A673 (cell line): ENCODE results near the gene MEPE. TPM values are rescaled to one million over a fixed set of nuclear protein-coding genes. Genes with fewer than 3 reads are reported as not detected.
A peak's percentile ranks its signal among the peaks of the same experiment; 100 is the strongest.

Source experiments
- BruUV-seq: library from RNA; stranded (reverse); fragments of 400-500 nt; replicated peaks from 2 replicates; lab custom pipeline; 2021; lab: Mats Ljungman, UMichigan
- CTCF ChIA-PET: fragments of 300-600 bp; sonication (Branson Sonifier 250); formaldehyde crosslinking; loops from one replicate; lab custom pipeline; 2022; ENCODE audit warnings: antibody characterized with exemption; lab: Charles Lee
- POLR2A ChIA-PET: fragments of 300-600 bp; sonication (Branson Sonifier 250); formaldehyde crosslinking; loops from one replicate; lab custom pipeline; 2022; ENCODE audit warnings: antibody characterized with exemption; ENCODE audit not compliant: low non-redundant PET; lab: Charles Lee
- DNase-seq: peaks from one replicate; pipeline ENCODE4 v3.0.0-alpha.2; 2015; ENCODE audit warnings: low spot score
- H3K27ac ChIP-seq: fragments of 200-600 bp; sonication (generic); 2 replicates; pipeline ENCODE4 v1.5.1; 2016; ENCODE audit warnings: mixed run types, low read depth, mild to moderate bottlenecking, mixed read lengths, antibody characterized with exemption, low read length; ENCODE audit not compliant: poor library complexity, severe bottlenecking
- H3K27me3 ChIP-seq: fragments of 200-600 bp; sonication (generic); replicated peaks from 2 replicates; pipeline ENCODE4 v1.6.1; 2017; ENCODE audit warnings: mixed run types, low read depth, mild to moderate bottlenecking, mixed read lengths, antibody characterized with exemption, low read length; ENCODE audit not compliant: insufficient read depth, poor library complexity
- H3K36me3 ChIP-seq: fragments of 200-600 bp; sonication (generic); 2 replicates; pipeline ENCODE4 v1.6.1; 2016; ENCODE audit warnings: mixed run types, mild to moderate bottlenecking, mixed read lengths, antibody characterized with exemption, low read length; ENCODE audit not compliant: insufficient read depth, poor library complexity, severe bottlenecking
- H3K4me1 ChIP-seq: fragments of 200-600 bp; sonication (generic); 2 replicates; pipeline ENCODE4 v1.6.1; 2017; ENCODE audit warnings: mixed run types, mild to moderate bottlenecking, mixed read lengths, antibody characterized with exemption, low read length; ENCODE audit not compliant: insufficient read depth, poor library complexity, severe bottlenecking
- H3K4me3 ChIP-seq: fragments of 200-600 bp; sonication (generic); 2 replicates; pipeline ENCODE4 v1.5.1; 2016; ENCODE audit warnings: low read depth, mixed run types, mild to moderate bottlenecking, mixed read lengths, low read length; ENCODE audit not compliant: poor library complexity, severe bottlenecking
- H3K9me3 ChIP-seq: fragments of 200-600 bp; sonication (generic); 2 replicates; pipeline ENCODE4 v1.6.1; 2016; ENCODE audit warnings: mixed run types, low read depth, mild to moderate bottlenecking, mixed read lengths, antibody characterized with exemption, low read length; ENCODE audit not compliant: poor library complexity, severe bottlenecking
- CTCF ChIP-seq: fragments of 300-800, 200-600 bp; sonication (generic); conservative IDR thresholded peaks from 2 replicates; pipeline ENCODE4 v1.5.1; 2017; ENCODE audit warnings: low read depth, mild to moderate bottlenecking, antibody characterized with exemption, low read length, moderate library complexity, mixed read lengths
- EZH2 ChIP-seq: fragments of 200-600 bp; sonication (generic); IDR thresholded peaks from 2 replicates; pipeline ENCODE4 v1.6.1; 2017; ENCODE audit warnings: borderline replicate concordance, low read depth, mild to moderate bottlenecking, mixed read lengths, antibody characterized with exemption, low read length; ENCODE audit not compliant: poor library complexity, severe bottlenecking
- intact Hi-C: fragments of 100-400 bp; cut with micrococcal nuclease; formaldehyde crosslinking; loops from one replicate; pipeline ENCODE4 v1.10.0; 2022; ENCODE audit not compliant: unreplicated experiment
- total RNA-seq: library from RNA; stranded (reverse); gene quantifications from 2 replicates; pipeline ENCODE4 v1.2.3, GENCODE V29; 2021

MEPE gene
- total RNA-seq, 1 experiment from 2014 or later: not detected

- CTCF ChIA-PET: no interaction called here
- no peaks in the 10 kb centered on the region for H3K4me1 ChIP-seq
- no peaks in the 10 kb centered on the region for H3K36me3 ChIP-seq
- POLR2A ChIA-PET: no interaction called here
- BruUV-seq: no TSS peak
- TF ChIP-seq EZH2: no peak
- no peak for TF ChIP-seq CTCF
- no peak for DNase-seq
- H3K27ac ChIP-seq: no peak overlapping the region
- H3K9me3 ChIP-seq: no peaks in the 10 kb centered on the region
- no peaks in the 10 kb centered on the region for H3K27me3 ChIP-seq
- intact Hi-C loops: no loop called here
- H3K4me3 ChIP-seq: no peak overlapping the region
Observed at GRCh38 chr4:87865288-87865687, 32.5 kb downstream of the MEPE start.

DNA sequence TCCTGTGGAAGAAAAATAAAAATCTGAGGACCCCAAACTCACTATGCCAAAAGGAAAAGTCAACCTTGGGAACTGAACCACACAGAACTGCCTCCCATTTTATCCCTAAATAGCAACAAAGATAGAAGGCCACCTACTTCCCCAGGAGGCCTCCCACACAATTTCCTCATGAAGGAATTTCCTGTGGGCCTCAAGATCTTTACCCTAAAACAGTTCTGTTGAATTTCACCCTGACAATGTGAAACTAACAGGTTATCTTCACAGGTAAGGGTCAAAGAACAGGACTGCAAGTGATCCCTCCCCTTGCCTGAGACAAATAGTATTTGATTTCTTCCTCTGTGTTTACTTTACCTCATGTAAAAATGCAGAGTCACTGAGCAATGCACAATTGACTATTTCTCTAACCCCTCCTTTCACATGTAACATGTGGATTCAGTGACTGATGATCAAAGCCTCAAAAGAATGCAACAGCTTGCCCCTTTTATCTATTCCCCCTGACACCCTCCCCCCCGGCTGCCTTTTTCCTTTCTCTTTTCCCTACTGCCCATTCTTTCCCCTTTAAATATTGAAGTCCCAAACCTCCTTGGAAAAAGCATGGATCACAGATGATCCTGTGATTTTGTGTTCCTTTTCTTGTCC is 33.3 kb downstream of the MEPE start:
- TF ChIP-seq EZH2 (no peak), CTCF (no peak)
- no peaks in the 10 kb centered on the region for H3K4me1 ChIP-seq
- BruUV-seq: no TSS peak
- intact Hi-C loops: no loop called here
- ChIA-PET CTCF (no interaction called here), POLR2A (no interaction called here)
- no peak overlapping the region for H3K4me3 ChIP-seq
- no peaks in the 10 kb centered on the region for H3K36me3 ChIP-seq
- H3K9me3 ChIP-seq: no peaks in the 10 kb centered on the region
- H3K27ac ChIP-seq: no peak overlapping the region
- H3K27me3 ChIP-seq: no peaks in the 10 kb centered on the region
- DNase-seq: peak; percentile 1

DNA sequence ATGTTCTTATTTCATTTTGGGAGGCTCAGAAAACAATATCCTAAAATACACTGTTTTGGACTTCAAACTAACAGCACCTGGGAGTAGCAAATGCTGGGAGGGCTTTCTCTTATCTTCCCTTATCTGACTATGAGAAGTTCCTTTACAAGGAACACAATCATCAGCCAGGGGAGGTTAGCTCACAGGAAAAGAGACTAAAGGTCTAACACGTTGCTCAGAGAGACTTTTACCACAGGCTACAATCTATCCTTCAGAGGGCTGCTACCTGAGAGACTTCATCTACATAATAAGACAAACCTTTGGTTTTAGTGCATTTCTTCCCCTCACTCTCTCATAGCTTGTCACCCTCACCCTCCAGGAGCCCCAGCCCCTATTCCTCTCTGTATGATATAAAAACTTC is 35.8 kb downstream of the MEPE start:
- Histone ChIP-seq H3K4me3 (no peak overlapping the region), H3K4me1 (no peaks in the 10 kb centered on the region), H3K27ac (no peak overlapping the region), H3K9me3 (no peaks in the 10 kb centered on the region), H3K36me3 (no peaks in the 10 kb centered on the region), H3K27me3 (no peaks in the 10 kb centered on the region)
- ChIA-PET CTCF (no interaction called here), POLR2A (no interaction called here)
- BruUV-seq: no TSS peak
- intact Hi-C loops: no loop called here
- TF ChIP-seq EZH2: no peak
- no peak for TF ChIP-seq CTCF
- no peak for DNase-seq
